Measurements from ENCODE around the gene LMOD2.

Gene LMOD2

DNA sequence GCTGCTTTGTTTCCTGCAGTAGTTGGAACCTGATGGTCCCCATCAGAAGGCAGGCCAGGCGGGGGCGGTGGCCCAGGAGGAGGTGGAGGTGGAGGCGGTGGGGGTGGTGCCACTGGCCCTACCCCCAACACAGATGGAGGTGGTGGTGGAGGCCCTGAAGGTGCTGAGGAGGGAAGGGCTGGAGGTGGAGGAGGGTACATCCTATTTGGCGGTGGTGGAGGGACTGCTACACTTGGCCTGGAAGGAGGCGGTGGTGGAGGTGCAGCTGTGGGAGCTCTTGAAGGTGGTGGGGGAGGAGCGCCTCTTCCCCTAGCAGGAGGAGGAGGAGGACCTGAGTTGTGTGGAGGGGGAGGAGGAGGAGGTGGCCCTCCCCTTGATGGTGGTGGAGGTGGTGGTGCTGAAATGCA, 36.8 kb downstream of the LMOD2 start:
- no peak for TF ChIP-seq CTCF (IDR thresholded peaks at IDR 0.05)
- Histone ChIP-seq H3K4me1 (peaks cover under 1% of the 10 kb centered on the region), H3K4me3 (ENCODE audit: low read depth, low read length) (no peak overlapping the region), H2AFZ (no peak overlapping the region), H3K27me3 (ENCODE audit: control insufficient read depth, insufficient read depth, low read length) (no peaks in the 10 kb centered on the region), H3K36me3 (ENCODE audit: control insufficient read depth, insufficient read depth, low read length) (no peaks in the 10 kb centered on the region), H3K4me2 (ENCODE audit: low read length) (no peak overlapping the region), H3K27ac (no peak overlapping the region), H3K9ac (no peak overlapping the region), H3K79me2 (no peaks in the 10 kb centered on the region), H3K9me3 (ENCODE audit: control insufficient read depth, low read length) (no peaks in the 10 kb centered on the region)

DNA sequence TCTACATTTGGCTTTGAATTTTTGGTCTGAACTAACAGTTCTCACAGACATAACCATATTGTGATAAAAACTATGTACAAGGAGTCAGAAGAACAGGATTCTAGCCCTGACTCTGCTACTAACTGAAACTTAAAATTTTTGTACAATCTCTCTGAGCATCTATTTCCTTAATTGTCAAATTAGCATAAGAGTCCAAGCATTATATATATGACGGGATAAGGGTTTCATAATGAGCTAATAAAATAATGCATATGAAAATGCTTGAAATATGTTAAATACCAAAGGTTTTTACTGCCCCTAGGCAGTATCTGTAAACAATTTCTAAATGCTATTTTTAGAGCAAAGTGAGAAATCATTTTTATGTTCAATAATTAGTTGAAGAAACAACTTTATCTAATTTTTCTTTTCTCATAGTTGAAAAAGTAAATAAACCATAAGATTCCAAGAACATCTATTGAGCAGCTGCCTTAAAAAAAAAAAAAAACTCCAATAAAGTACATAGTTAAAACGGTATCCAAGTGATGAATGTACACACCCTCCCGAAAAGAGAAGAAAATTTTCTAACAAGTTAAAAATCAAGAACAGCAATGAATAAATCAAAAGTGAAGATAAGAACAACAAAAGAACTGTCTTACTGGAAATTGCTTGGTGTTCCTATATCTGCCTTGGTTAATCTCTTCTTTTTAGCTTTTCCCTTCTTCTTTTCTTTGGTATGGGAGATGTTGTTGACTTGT, 40.4 kb downstream of the LMOD2 start:
- TF ChIP-seq CTCF (IDR thresholded peaks at IDR 0.05) = no peak
- H3K36me3 ChIP-seq (ENCODE audit: control insufficient read depth, insufficient read depth, low read length) = no peaks in the 10 kb centered on the region
- no peak overlapping the region for H3K27ac ChIP-seq
- H3K4me1 ChIP-seq = no peaks in the 10 kb centered on the region
- H2AFZ ChIP-seq = no peak overlapping the region
- H3K4me2 ChIP-seq (ENCODE audit: low read length) = no peak overlapping the region
- no peaks in the 10 kb centered on the region for H3K27me3 ChIP-seq (ENCODE audit: control insufficient read depth, insufficient read depth, low read length)
- H3K79me2 ChIP-seq = no peaks in the 10 kb centered on the region
- no peak overlapping the region for H3K9ac ChIP-seq
- H3K9me3 ChIP-seq (ENCODE audit: control insufficient read depth, low read length) = no peaks in the 10 kb centered on the region
- no peak overlapping the region for H3K4me3 ChIP-seq (ENCODE audit: low read depth, low read length)

DNA sequence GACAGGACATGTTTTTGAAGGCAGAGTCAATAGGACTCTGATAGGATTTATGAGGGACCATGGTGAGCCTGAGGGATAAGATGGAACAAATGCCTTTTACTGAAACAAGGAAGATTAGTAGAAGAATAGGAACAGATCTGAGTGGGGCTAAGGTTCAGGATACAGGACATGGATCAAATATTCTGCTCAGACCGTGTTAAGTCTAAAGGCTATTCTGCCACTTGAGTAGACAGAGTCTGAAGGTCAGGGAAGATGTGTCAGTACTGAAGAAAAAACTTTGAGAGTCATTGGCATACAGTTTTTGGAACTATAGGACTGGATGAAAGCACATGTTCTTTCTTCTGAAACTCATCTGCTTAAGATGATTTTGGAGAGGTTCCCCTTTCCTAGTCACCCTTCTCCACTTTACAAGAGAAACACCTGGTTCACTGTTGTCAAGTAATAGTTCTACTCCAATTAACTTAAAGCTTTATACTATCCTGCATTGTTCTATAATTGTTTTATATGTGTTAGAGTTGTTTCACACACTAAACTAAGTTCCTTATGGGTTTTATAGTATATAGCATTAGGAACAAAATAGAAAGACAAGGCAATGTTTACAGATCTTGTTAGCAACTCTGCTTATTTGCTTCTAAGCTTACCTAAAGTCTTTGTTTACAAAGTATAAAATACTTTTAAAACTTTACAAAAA, 49.7 kb downstream of the LMOD2 start:
- H3K36me3 ChIP-seq (ENCODE audit: control insufficient read depth, insufficient read depth, low read length) = no peaks in the 10 kb centered on the region
- H3K4me2 ChIP-seq (ENCODE audit: low read length) = no peak overlapping the region
- no peak overlapping the region for H2AFZ ChIP-seq
- H3K9ac ChIP-seq = no peak overlapping the region
- H3K4me1 ChIP-seq = peaks cover 4% of the 10 kb centered on the region
- no peak overlapping the region for H3K27ac ChIP-seq
- H3K27me3 ChIP-seq (ENCODE audit: control insufficient read depth, insufficient read depth, low read length) = no peaks in the 10 kb centered on the region
- H3K79me2 ChIP-seq = no peaks in the 10 kb centered on the region
- no peak for TF ChIP-seq CTCF (IDR thresholded peaks at IDR 0.05)
- H3K9me3 ChIP-seq (ENCODE audit: control insufficient read depth, low read length) = no peaks in the 10 kb centered on the region
- no peak overlapping the region for H3K4me3 ChIP-seq (ENCODE audit: low read depth, low read length)

- Histone ChIP-seq H3K36me3 (ENCODE audit: control insufficient read depth, insufficient read depth, low read length) (no peaks in the 10 kb centered on the region), H3K27me3 (ENCODE audit: control insufficient read depth, insufficient read depth, low read length) (no peaks in the 10 kb centered on the region), H3K27ac (no peak overlapping the region), H3K79me2 (peaks cover 4% of the 10 kb centered on the region), H3K9ac (no peak overlapping the region), H3K4me2 (ENCODE audit: low read length) (no peak overlapping the region), H3K4me1 (peaks cover 6% of the 10 kb centered on the region), H2AFZ (no peak overlapping the region), H3K4me3 (ENCODE audit: low read depth, low read length) (no peak overlapping the region), H3K9me3 (ENCODE audit: control insufficient read depth, low read length) (no peaks in the 10 kb centered on the region)
- no peak for TF ChIP-seq CTCF (IDR thresholded peaks at IDR 0.05)
These were observed 53.9 kb downstream of the LMOD2 start for GRCh38 chr7:123709525-123709924.

Measured in parathyroid adenoma (tissue), 2 donors.